Endothelial cell of umbilical vein (primary cell): ENCODE results near the gene CDH23. TPM values are rescaled to one million over a fixed set of nuclear protein-coding genes. Genes with fewer than 3 reads are reported as not detected.

ENCODE experiments used
- BruUV-seq: library from RNA; stranded (reverse); fragments of 400-500 nt; replicated peaks from 2 replicates; lab custom pipeline; 2021; lab: Mats Ljungman, UMichigan
- CTCF ChIA-PET: fragments of 300-600, 350-600 bp; sonication (Branson Sonifier 250); formaldehyde crosslinking; loops from one replicate; lab custom pipeline; 2021; ENCODE audit warnings: antibody characterized with exemption, inconsistent platforms; lab: Charles Lee
- POLR2A ChIA-PET: fragments of 300-600, 350-600 bp; sonication (Branson Sonifier 250); formaldehyde crosslinking; loops from one replicate; lab custom pipeline; 2021; ENCODE audit warnings: antibody characterized with exemption, inconsistent platforms; lab: Charles Lee
- DNase-seq: peaks from one replicate; pipeline ENCODE4 v3.0.0-alpha.2; 2011; ENCODE audit warnings: low read depth, low spot score
- FAIRE-seq: peaks from 2 replicates; lab custom pipeline; 2011; peaks lifted over from hg19 to GRCh38; lab: Jason Lieb, UNC
- H2AFZ ChIP-seq: 2 replicates; pipeline ENCODE4 v1.6.0; 2012; ENCODE audit warnings: low read depth, low read length, control low read depth, inconsistent platforms
- H3K27ac ChIP-seq: 2 replicates; pipeline ENCODE4 v1.5.1; 2011; ENCODE audit warnings: low read depth, mild to moderate bottlenecking, control low read depth, low read length, moderate library complexity; ENCODE audit not compliant: insufficient read depth
- H3K27me3 ChIP-seq, 2 experiments: 2 replicates each; pipeline versions ENCODE4 v1.6.0 to v1.6.1; 2011; ENCODE audit warnings: low read length in 2 of 2, mixed read lengths in 1 of 2; ENCODE audit not compliant: control insufficient read depth in 2 of 2, insufficient read depth in 2 of 2
- H3K36me3 ChIP-seq, 2 experiments: 2 replicates in 1 of 2; 3 replicates in 1 of 2; pipeline ENCODE4 v1.5.1; 2011; ENCODE audit warnings: low read length in 2 of 2, mild to moderate bottlenecking in 1 of 2, moderate library complexity in 1 of 2; ENCODE audit not compliant: control insufficient read depth in 2 of 2, insufficient read depth in 2 of 2; ENCODE audit errors: extremely low read depth in 1 of 2
- H3K4me1 ChIP-seq: 3 replicates; pipeline ENCODE4 v1.5.1; 2011; ENCODE audit warnings: mild to moderate bottlenecking, low read length; ENCODE audit not compliant: control insufficient read depth, insufficient read depth; ENCODE audit errors: extremely low read depth
- H3K4me2 ChIP-seq: 2 replicates; pipeline ENCODE4 v1.6.1; 2011; ENCODE audit warnings: low read length, control low read depth, mixed read lengths; ENCODE audit not compliant: insufficient read depth
- H3K4me3 ChIP-seq, 3 experiments: fragments of 200-600 bp in 1 of 3; sonication (generic), shearing (Covaris generic) in 1 of 3; replicated peaks in 1 of 3; 2 replicates each; pipeline ENCODE4 v1.5.1; 2011 to 2016; ENCODE audit warnings: control low read depth in 3 of 3, low read length in 3 of 3, mild to moderate bottlenecking in 2 of 3, inconsistent platforms in 1 of 3, low read depth in 1 of 3, moderate library complexity in 1 of 3; ENCODE audit not compliant: insufficient read depth in 1 of 3
- H3K79me2 ChIP-seq: 2 replicates; pipeline ENCODE4 v1.6.0; 2012; ENCODE audit warnings: low read length, inconsistent platforms; ENCODE audit not compliant: control insufficient read depth, insufficient read depth
- H3K9ac ChIP-seq: replicated peaks from 2 replicates; pipeline ENCODE3; 2011; ENCODE audit warnings: low read length, control low read depth; ENCODE audit not compliant: insufficient read depth; ENCODE audit errors: extremely low read depth
- H3K9me1 ChIP-seq: replicated peaks from 3 replicates; pipeline ENCODE4 v1.6.0; 2011; ENCODE audit warnings: mild to moderate bottlenecking, low read length; ENCODE audit not compliant: control insufficient read depth, insufficient read depth; ENCODE audit errors: extremely low read depth
- H3K9me3 ChIP-seq: replicated peaks from 2 replicates; pipeline ENCODE4 v1.5.1; 2012; ENCODE audit warnings: low read length, inconsistent platforms; ENCODE audit not compliant: control insufficient read depth, insufficient read depth
- H4K20me1 ChIP-seq: replicated peaks from 2 replicates; pipeline ENCODE3; 2011; ENCODE audit warnings: mild to moderate bottlenecking, low read length; ENCODE audit not compliant: control insufficient read depth, insufficient read depth; ENCODE audit errors: extremely low read depth
- EZH2 ChIP-seq: IDR thresholded peaks from 2 replicates; pipeline ENCODE4 v1.6.1; 2012; ENCODE audit warnings: borderline replicate concordance, low read depth, mild to moderate bottlenecking, moderate library complexity, low read length, inconsistent platforms; ENCODE audit not compliant: severe bottlenecking
- FOS ChIP-seq: IDR thresholded peaks from 2 replicates; pipeline ENCODE4 v1.6.1; 2011; ENCODE audit warnings: mild to moderate bottlenecking, low read length, moderate library complexity, borderline replicate concordance; ENCODE audit not compliant: insufficient read depth
- GATA2 ChIP-seq: IDR thresholded peaks from 2 replicates; pipeline ENCODE4 v1.7.0; 2011; ENCODE audit warnings: low read depth, mild to moderate bottlenecking, moderate library complexity, mixed read lengths, low read length; ENCODE audit not compliant: insufficient read length, insufficient read depth
- JUN ChIP-seq: IDR thresholded peaks from 2 replicates; pipeline ENCODE4 v1.6.1; 2011; ENCODE audit warnings: borderline replicate concordance, low read depth; ENCODE audit not compliant: insufficient read length, insufficient read depth
- MYC ChIP-seq: IDR thresholded peaks from one replicate; pipeline ENCODE4 v1.6.1; 2011; ENCODE audit warnings: mild to moderate bottlenecking, low read depth, low read length
- POLR2A ChIP-seq: IDR thresholded peaks from 2 replicates; pipeline ENCODE4 v1.6.1; 2012; ENCODE audit warnings: low read depth, mild to moderate bottlenecking, control low read depth, low read length
- POLR2AphosphoS5 ChIP-seq: IDR thresholded peaks from 2 replicates; pipeline ENCODE4 v1.6.1; 2012; ENCODE audit warnings: low read depth, mild to moderate bottlenecking, control low read depth, low read length, moderate library complexity; ENCODE audit not compliant: insufficient read depth
- dilution Hi-C: fragments of 300-500 bp; cut with MboI; formaldehyde crosslinking; loops from one replicate; pipeline ENCODE4 v1.15.0; 2019; ENCODE audit warnings: low sequenced_read_pairs; ENCODE audit not compliant: extremely low pct_ligation_motif_present
- intact Hi-C: fragments of 100-400 bp; cut with micrococcal nuclease; formaldehyde crosslinking; loops from one replicate; pipeline ENCODE4 v1.10.0; 2022
- polyA plus RNA-seq, 4 experiments: library from polyadenylated mRNA; depleted of rRNA in 3 of 4; stranded (reverse) in 3 of 4; unstranded in 1 of 4; fragments of >200 nt; gene quantifications; 2 replicates each; pipeline versions ENCODE4 v1.2.1 to v1.2.3, GENCODE V29; 2011 to 2012; ENCODE audit warnings: missing spikeins in 1 of 4
- total RNA-seq: library from RNA; stranded (reverse); gene quantifications from 2 replicates; pipeline ENCODE4 v1.2.3, GENCODE V29; 2021
- TF ChIP-seq, protein P1 (sequence below), 2 donors: IDR thresholded peaks; 1 replicate in 1 of 2; 2 replicates in 1 of 2; pipeline ENCODE4 v1.5.1; 2011; ENCODE audit warnings: low read length in 2 of 2, mild to moderate bottlenecking in 2 of 2, moderate library complexity in 2 of 2, control low read depth in 1 of 2, inconsistent platforms in 1 of 2, low read depth in 1 of 2; ENCODE audit not compliant: insufficient read depth in 1 of 2; ENCODE audit errors: extremely low read depth in 1 of 2
- TF ChIP-seq, protein P2 (sequence below): IDR thresholded peaks from 2 replicates; pipeline ENCODE4 v1.6.1; 2011; ENCODE audit not compliant: insufficient read depth, insufficient read length

Gene CDH23
- total and polyA plus RNA-seq, 2 donors (not counting 3 experiments of a cell fraction or from before 2014, with no cell fraction given), result not detected

DNA sequence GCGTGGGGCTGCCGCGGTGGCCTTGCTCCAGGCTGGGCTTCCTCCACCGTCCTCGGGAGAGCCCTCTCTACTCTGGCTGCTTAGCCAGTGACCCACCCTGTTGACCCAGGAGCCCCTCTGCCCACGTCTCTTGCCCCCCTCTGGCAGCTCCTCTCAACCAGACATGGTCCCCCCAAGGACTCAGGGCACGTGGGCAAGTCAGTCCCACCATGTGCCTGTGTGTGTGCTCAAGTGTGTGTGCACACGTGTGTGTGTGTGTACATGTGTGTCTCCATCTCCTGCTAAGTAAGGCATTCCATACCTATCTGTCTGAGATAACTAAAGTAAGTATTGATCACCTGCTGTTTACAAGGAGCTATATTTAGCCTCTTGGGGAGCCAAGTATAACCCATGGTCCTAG lies 221.9 kb downstream of the CDH23 start:
- Histone ChIP-seq H3K36me3 (no peaks in the 10 kb centered on the region), H3K27me3 (no peaks in the 10 kb centered on the region), H3K9me1 (no peaks in the 10 kb centered on the region), H3K9me3 (no peaks in the 10 kb centered on the region), H2AFZ (no peak overlapping the region), H3K4me1 (peaks cover 6% of the 10 kb centered on the region), H4K20me1 (no peaks in the 10 kb centered on the region), H3K9ac (no peak overlapping the region), H3K27ac (no peak overlapping the region), H3K4me2 (no peak overlapping the region), H3K79me2 (no peaks in the 10 kb centered on the region), H3K4me3 (no peak overlapping the region)
- intact Hi-C loops (no loop called here), dilution Hi-C loops (no loop called here)
- DNase-seq (no peak), FAIRE-seq (no peak)
- BruUV-seq, result no TSS peak
- POLR2A ChIA-PET, result no interaction called here
- TF ChIP-seq POLR2A, result no peak
- TF ChIP-seq GATA2, result no peak
- no peak for TF ChIP-seq JUN
- TF ChIP-seq, protein P1, sequence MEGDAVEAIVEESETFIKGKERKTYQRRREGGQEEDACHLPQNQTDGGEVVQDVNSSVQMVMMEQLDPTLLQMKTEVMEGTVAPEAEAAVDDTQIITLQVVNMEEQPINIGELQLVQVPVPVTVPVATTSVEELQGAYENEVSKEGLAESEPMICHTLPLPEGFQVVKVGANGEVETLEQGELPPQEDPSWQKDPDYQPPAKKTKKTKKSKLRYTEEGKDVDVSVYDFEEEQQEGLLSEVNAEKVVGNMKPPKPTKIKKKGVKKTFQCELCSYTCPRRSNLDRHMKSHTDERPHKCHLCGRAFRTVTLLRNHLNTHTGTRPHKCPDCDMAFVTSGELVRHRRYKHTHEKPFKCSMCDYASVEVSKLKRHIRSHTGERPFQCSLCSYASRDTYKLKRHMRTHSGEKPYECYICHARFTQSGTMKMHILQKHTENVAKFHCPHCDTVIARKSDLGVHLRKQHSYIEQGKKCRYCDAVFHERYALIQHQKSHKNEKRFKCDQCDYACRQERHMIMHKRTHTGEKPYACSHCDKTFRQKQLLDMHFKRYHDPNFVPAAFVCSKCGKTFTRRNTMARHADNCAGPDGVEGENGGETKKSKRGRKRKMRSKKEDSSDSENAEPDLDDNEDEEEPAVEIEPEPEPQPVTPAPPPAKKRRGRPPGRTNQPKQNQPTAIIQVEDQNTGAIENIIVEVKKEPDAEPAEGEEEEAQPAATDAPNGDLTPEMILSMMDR (IDR thresholded peaks at IDR 0.05; ENCODE audit: extremely low read depth in 1 of 2, insufficient read depth in 1 of 2, low read depth in 1 of 2, low read length in 2 of 2), result no peak
- no peak for TF ChIP-seq FOS
- TF ChIP-seq EZH2, result no peak
- no peak for TF ChIP-seq MYC
- TF ChIP-seq POLR2AphosphoS5, result no peak
- TF ChIP-seq, protein P2, sequence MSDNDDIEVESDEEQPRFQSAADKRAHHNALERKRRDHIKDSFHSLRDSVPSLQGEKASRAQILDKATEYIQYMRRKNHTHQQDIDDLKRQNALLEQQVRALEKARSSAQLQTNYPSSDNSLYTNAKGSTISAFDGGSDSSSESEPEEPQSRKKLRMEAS, result no peak
- CTCF ChIA-PET, result interaction anchor here (2.9 kb wide), 1 partner anchor 8 kb away, joined by 10 read pairs; no protein-coding TSS in a partner anchor
